PC-9 (cell line): ENCODE results near the gene SNRPA1. TPM values are rescaled to one million over a fixed set of nuclear protein-coding genes. Genes with fewer than 3 reads are reported as not detected.
"Not testable (repeated sequence)": the region's sequence is repeated elsewhere in the genome, so short reads cannot be mapped to it uniquely, and the experiment has no call there.

ENCODE experiments used
- BruUV-seq: library from RNA; stranded (reverse); fragments of 400-500 nt; replicated peaks from 2 replicates; lab custom pipeline; 2021; lab: Mats Ljungman, UMichigan
- CTCF ChIA-PET: fragments of 300-600 bp; sonication (Branson Sonifier 250); formaldehyde crosslinking; loops from one replicate; lab custom pipeline; 2022; ENCODE audit warnings: antibody characterized with exemption; lab: Charles Lee
- POLR2A ChIA-PET: fragments of 300-600 bp; sonication (Branson Sonifier 250); formaldehyde crosslinking; loops from one replicate; lab custom pipeline; 2022; ENCODE audit warnings: antibody characterized with exemption; ENCODE audit not compliant: unreplicated experiment; lab: Charles Lee
- DNase-seq, 2 experiments: peaks; one replicate each; pipeline versions ENCODE4 v3.0.0 to v3.0.0-alpha.2; 2015 to 2022; ENCODE audit warnings: mixed read lengths in 1 of 2
- H2AFZ ChIP-seq: fragments of 200-600 bp; sonication (generic); 2 replicates; pipeline ENCODE4 v1.8.1; 2017; ENCODE audit warnings: antibody characterized with exemption
- H3F3A ChIP-seq: fragments of 200-600 bp; sonication (generic); 2 replicates; pipeline ENCODE4 v1.8.1; 2017; ENCODE audit warnings: antibody characterized with exemption, mild to moderate bottlenecking, low read depth; ENCODE audit not compliant: insufficient read depth
- H3K27ac ChIP-seq: fragments of 200-600 bp; sonication (generic); 2 replicates; pipeline ENCODE4 v1.6.1; 2016; ENCODE audit warnings: mixed run types
- H3K27me3 ChIP-seq: fragments of 200-600 bp; sonication (generic); 2 replicates; pipeline ENCODE4 v1.6.1; 2016; ENCODE audit warnings: low read depth, mixed run types; ENCODE audit not compliant: insufficient read depth
- H3K36me3 ChIP-seq: fragments of 200-600 bp; sonication (generic); 2 replicates; pipeline ENCODE4 v1.6.1; 2016; ENCODE audit warnings: low read depth, mixed run types
- H3K4me1 ChIP-seq: fragments of 200-600 bp; sonication (generic); replicated peaks from 2 replicates; pipeline ENCODE4 v1.6.1; 2016; ENCODE audit warnings: mixed run types; ENCODE audit not compliant: insufficient read depth
- H3K4me2 ChIP-seq: fragments of 200-600 bp; sonication (generic); 2 replicates; pipeline ENCODE4 v1.6.1; 2017; ENCODE audit warnings: mixed run types
- H3K4me3 ChIP-seq: fragments of 200-600 bp; sonication (generic); 2 replicates; pipeline ENCODE4 v1.6.1; 2016; ENCODE audit warnings: mixed run types
- H3K79me2 ChIP-seq: fragments of 200-600 bp; sonication (generic); 2 replicates; pipeline ENCODE4 v1.6.1; 2017; ENCODE audit warnings: low read depth, mixed run types
- H3K9me2 ChIP-seq: fragments of 200-600 bp; sonication (generic); 2 replicates; pipeline ENCODE4 v1.8.1; 2017; ENCODE audit warnings: mild to moderate bottlenecking; ENCODE audit not compliant: insufficient read depth
- H3K9me3 ChIP-seq: fragments of 200-600 bp; sonication (generic); 2 replicates; pipeline ENCODE4 v1.8.1; 2016; ENCODE audit warnings: low read depth; ENCODE audit not compliant: insufficient read depth
- H4K20me1 ChIP-seq: fragments of 200-600 bp; sonication (generic); 2 replicates; pipeline ENCODE4 v1.8.1; 2017; ENCODE audit not compliant: insufficient read depth
- CTCF ChIP-seq: fragments of 200-600 bp; sonication (generic); conservative IDR thresholded peaks from 2 replicates; pipeline ENCODE4 v1.6.1; 2017; ENCODE audit warnings: mixed run types, antibody characterized with exemption, mild to moderate bottlenecking, moderate library complexity
- EZH2 ChIP-seq: fragments of 200-600 bp; sonication (generic); IDR thresholded peaks from 2 replicates; pipeline ENCODE4 v1.8.0; 2017; ENCODE audit warnings: antibody characterized with exemption, low read depth
- intact Hi-C: fragments of 100-400 bp; cut with micrococcal nuclease; formaldehyde crosslinking; loops from one replicate; pipeline ENCODE4 v1.10.0; 2022; ENCODE audit not compliant: unreplicated experiment
- total RNA-seq: library from RNA; stranded (reverse); gene quantifications from 2 replicates; pipeline ENCODE4 v1.2.3, GENCODE V29; 2021

The SNRPA1 gene
- total RNA-seq, 1 experiment from 2014 or later: 95.0 TPM

DNA sequence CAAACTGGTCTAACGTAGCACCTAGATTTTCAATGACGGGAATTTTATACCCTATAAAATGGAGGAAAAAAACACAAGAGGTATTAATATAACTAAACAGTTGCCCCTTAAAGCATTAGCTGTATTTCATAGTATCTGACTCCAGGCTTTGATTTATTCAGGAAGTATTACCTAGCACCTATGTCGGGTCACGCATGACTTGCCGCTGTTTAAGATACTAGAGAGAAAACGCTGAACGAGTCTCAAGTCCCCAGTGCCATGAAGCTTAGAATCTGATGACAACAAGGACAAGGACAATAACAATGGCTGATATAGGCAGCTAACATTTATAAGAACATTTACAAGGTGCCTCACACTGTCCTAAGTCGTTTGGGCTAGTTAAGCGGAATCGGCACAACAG lies 1.9 kb downstream of the SNRPA1 start:
- Histone ChIP-seq H3K4me1 (peaks cover 41% of the 10 kb centered on the region), H3K4me3 (peak overlapping the region; percentile 93), H3K79me2 (peaks cover 82% of the 10 kb centered on the region), H3K9me3 (no peaks in the 10 kb centered on the region), H4K20me1 (peaks cover 62% of the 10 kb centered on the region), H3K27ac (no peak overlapping the region), H3F3A (peaks cover 28% of the 10 kb centered on the region), H3K4me2 (peak overlapping the region; percentile 82), H3K27me3 (no peaks in the 10 kb centered on the region), H3K9me2 (no peaks in the 10 kb centered on the region), H2AFZ (no peak overlapping the region), H3K36me3 (peaks cover 14% of the 10 kb centered on the region; the same call in 1 of the 2 replicates)
- BruUV-seq: no TSS peak
- CTCF ChIA-PET: interaction anchor here (0.6 to 1.1 kb wide), 2 partner anchors 13 to 349 kb away, joined by 4 to 5 read pairs; no protein-coding TSS in a partner anchor
- TF ChIP-seq CTCF (no peak), EZH2 (no peak)
- intact Hi-C loops: no loop called here
- no peak for DNase-seq
- POLR2A ChIA-PET: interaction anchor here (0.7 kb wide), 1 partner anchor 85 kb away, joined by 3 read pairs; no protein-coding TSS in a partner anchor

GRCh38 chr15:101288905-101289513 lies 6.0 kb downstream of the SNRPA1 start:
- H3K4me1 ChIP-seq: peaks cover 23% of the 10 kb centered on the region
- no peaks in the 10 kb centered on the region for H3K9me2 ChIP-seq
- intact Hi-C loops: no loop called here
- peaks cover 73% of the 10 kb centered on the region for H3K79me2 ChIP-seq
- no peak overlapping the region for H2AFZ ChIP-seq
- peak in 1 of 2 experiments; percentile 36 for DNase-seq
- no peak overlapping the region for H3K4me3 ChIP-seq
- peaks cover 74% of the 10 kb centered on the region for H4K20me1 ChIP-seq
- no peak overlapping the region for H3K27ac ChIP-seq
- BruUV-seq: no TSS peak
- ChIA-PET POLR2A (interaction anchor here (0.7 kb wide), 1 partner anchor 639 kb away, joined by 7 read pairs; no protein-coding TSS in a partner anchor), CTCF (interaction anchor here (0.6 to 2.3 kb wide), 5 partner anchors 53 to 352 kb away, joined by 3 to 7 read pairs (median 4); no protein-coding TSS in a partner anchor)
- no peaks in the 10 kb centered on the region for H3K27me3 ChIP-seq
- peaks cover 21% of the 10 kb centered on the region for H3F3A ChIP-seq
- no peak for TF ChIP-seq EZH2
- peak; percentile 79 for TF ChIP-seq CTCF
- no peak overlapping the region for H3K4me2 ChIP-seq
- peaks cover 43% of the 10 kb centered on the region for H3K36me3 ChIP-seq
- H3K9me3 ChIP-seq: no peaks in the 10 kb centered on the region

- H3K4me2 ChIP-seq, H2AFZ ChIP-seq, POLR2A ChIA-PET, H3K27ac ChIP-seq, H3K9me2 ChIP-seq, intact Hi-C loops, H3K4me3 ChIP-seq, H3K27me3 ChIP-seq, DNase-seq, H3K9me3 ChIP-seq, BruUV-seq: not testable (repeated sequence)
- Histone ChIP-seq H3K36me3 (peaks cover 44% of the 10 kb centered on the region), H4K20me1 (peaks cover 58% of the 10 kb centered on the region), H3K79me2 (peaks cover 56% of the 10 kb centered on the region), H3K4me1 (peaks cover 13% of the 10 kb centered on the region), H3F3A (peaks cover 18% of the 10 kb centered on the region)
- CTCF ChIA-PET: interaction anchor here (0.6 to 0.7 kb wide), 2 partner anchors 367 to 430 kb away, joined by 4 read pairs; no protein-coding TSS in a partner anchor
These were observed 7.7 kb downstream of the SNRPA1 start for GRCh38 chr15:101287342-101287741.
